ENCODE data around the gene VEZF1.

Gene VEZF1

GRCh38 chr17:57947369-57947768, 40.7 kb downstream of the VEZF1 start:
- no peak for DNase-seq

- DNase-seq = no peak
Observed at GRCh38 chr17:57946798-57947358, 41.2 kb downstream of the VEZF1 start.

GRCh38 chr17:57945996-57946797, 41.9 kb downstream of the VEZF1 start:
- DNase-seq = no peak

GRCh38 chr17:57944908-57945307, 43.1 kb downstream of the VEZF1 start:
- no peak for DNase-seq

GRCh38 chr17:57943645-57944044, 44.4 kb downstream of the VEZF1 start:
- DNase-seq = no peak

GRCh38 chr17:57943140-57943539, 44.9 kb downstream of the VEZF1 start:
- DNase-seq = no peak

GRCh38 chr17:57941384-57942370, 46.4 kb downstream of the VEZF1 start:
- DNase-seq = no peak

GRCh38 chr17:57940653-57941329, 47.3 kb downstream of the VEZF1 start:
- DNase-seq = peak; percentile 74

GRCh38 chr17:57940231-57940630, 47.8 kb downstream of the VEZF1 start:
- peak; percentile 86 for DNase-seq

- DNase-seq = peak; percentile 86
Observed at GRCh38 chr17:57939797-57940196, 48.3 kb downstream of the VEZF1 start.

- DNase-seq = no peak
Observed at GRCh38 chr17:57938061-57938502, 50.0 kb downstream of the VEZF1 start.

- DNase-seq = no peak
Observed at GRCh38 chr17:57937492-57937891, 50.6 kb downstream of the VEZF1 start.

GRCh38 chr17:57935833-57936807, 51.9 kb downstream of the VEZF1 start:
- DNase-seq = peak; percentile 53

- no peak for DNase-seq
Observed at GRCh38 chr17:57931488-57932137, 56.4 kb downstream of the VEZF1 start.

GRCh38 chr17:57930239-57930638, 57.8 kb downstream of the VEZF1 start:
- no peak for DNase-seq

- DNase-seq = no peak
Observed at GRCh38 chr17:57929386-57929785, 58.7 kb downstream of the VEZF1 start.

GRCh38 chr17:57928928-57929327, 59.1 kb downstream of the VEZF1 start:
- DNase-seq = no peak

- peak; percentile 76 for DNase-seq
Observed at GRCh38 chr17:57927048-57927723, 60.9 kb downstream of the VEZF1 start.

GRCh38 chr17:57926723-57927047, 61.4 kb downstream of the VEZF1 start:
- DNase-seq = no peak

GRCh38 chr17:57925361-57925990, 62.6 kb downstream of the VEZF1 start:
- DNase-seq = peak; percentile 78

All from NCI-H1092 treated with DMSO at 0.1 percent for 48 hours (cell line).